Neural progenitor cell (in vitro differentiated cells): ENCODE data around the gene CERK. TPM values are rescaled to one million over a fixed set of nuclear protein-coding genes. Genes with fewer than 3 reads are reported as not detected.

Source experiments
- DNase-seq: peaks from one replicate; pipeline ENCODE4 v3.0.0-alpha.2; 2016; ENCODE audit warnings: low spot score
- H2AFZ ChIP-seq: fragments of 200-600 bp; sonication (generic); replicated peaks from 2 replicates; pipeline ENCODE4 v1.6.1; 2016; ENCODE audit warnings: antibody characterized with exemption
- H3F3A ChIP-seq: fragments of 200-600 bp; sonication (generic); 2 replicates; pipeline ENCODE4 v1.6.1; 2016; ENCODE audit warnings: antibody characterized with exemption, low read depth
- H3K27ac ChIP-seq: fragments of 200-600 bp; sonication (generic); 2 replicates; pipeline ENCODE4 v1.5.1; 2016; ENCODE audit warnings: mild to moderate bottlenecking
- H3K27me3 ChIP-seq: fragments of 200-600 bp; sonication (generic); 2 replicates; pipeline ENCODE4 v1.6.1; 2016; ENCODE audit warnings: mild to moderate bottlenecking, moderate library complexity
- H3K36me3 ChIP-seq: fragments of 200-600 bp; sonication (generic); 2 replicates; pipeline ENCODE4 v1.5.1; 2016
- H3K4me1 ChIP-seq: fragments of 200-600 bp; sonication (generic); 2 replicates; pipeline ENCODE4 v1.6.1; 2016; ENCODE audit warnings: mixed run types
- H3K4me2 ChIP-seq: fragments of 200-600 bp; sonication (generic); 2 replicates; pipeline ENCODE4 v1.6.1; 2016
- H3K4me3 ChIP-seq: fragments of 200-600 bp; sonication (generic); 2 replicates; pipeline ENCODE4 v1.5.1; 2016
- H3K79me2 ChIP-seq: fragments of 200-600 bp; sonication (generic); 2 replicates; pipeline ENCODE4 v1.6.1; 2016; ENCODE audit warnings: low read depth
- H3K9ac ChIP-seq: fragments of 200-600 bp; sonication (generic); 2 replicates; pipeline ENCODE4 v1.6.1; 2016
- H3K9me3 ChIP-seq: fragments of 200-600 bp; sonication (generic); 2 replicates; pipeline ENCODE4 v1.5.1; 2016; ENCODE audit warnings: low read depth
- H4K20me1 ChIP-seq: fragments of 200-600 bp; sonication (generic); 2 replicates; pipeline ENCODE4 v1.6.1; 2016; ENCODE audit warnings: low read depth
- H3K27ac Mint-ChIP-seq: 3 replicates; pipeline ENCODE4 v1.8.0; 2021; ENCODE audit warnings: mixed read lengths
- H3K27me3 Mint-ChIP-seq: 2 replicates; pipeline ENCODE4 v1.8.0; 2022; ENCODE audit warnings: low read depth, mild to moderate bottlenecking, inconsistent platforms, moderate library complexity, mixed read lengths; ENCODE audit not compliant: insufficient read depth
- H3K36me3 Mint-ChIP-seq: 3 replicates; pipeline ENCODE4 v1.8.0; 2021; ENCODE audit warnings: mixed read lengths
- H3K4me1 Mint-ChIP-seq: 3 replicates; pipeline ENCODE4 v1.8.0; 2021; ENCODE audit warnings: mixed read lengths
- H3K4me3 Mint-ChIP-seq: 3 replicates; pipeline ENCODE4 v1.8.0; 2021; ENCODE audit warnings: mild to moderate bottlenecking, moderate library complexity, mixed read lengths
- H3K9me3 Mint-ChIP-seq: 3 replicates; pipeline ENCODE4 v1.8.0; 2020; ENCODE audit warnings: mixed read lengths
- CTCF ChIP-seq: fragments of 200-600 bp; sonication (generic); IDR thresholded peaks from 2 replicates; pipeline ENCODE4 v1.5.1; 2017; ENCODE audit warnings: antibody characterized with exemption, mild to moderate bottlenecking
- EZH2 ChIP-seq: fragments of 200-600 bp; sonication (generic); IDR thresholded peaks from 2 replicates; pipeline ENCODE4 v1.6.1; 2017; ENCODE audit warnings: antibody characterized with exemption, mild to moderate bottlenecking, moderate library complexity
- EZH2phosphoT487 ChIP-seq: fragments of 200-600 bp; sonication (generic); IDR thresholded peaks from 2 replicates; pipeline ENCODE4 v1.6.1; 2017; ENCODE audit warnings: antibody characterized with exemption
- total RNA-seq: library from RNA; depleted of rRNA; stranded (reverse); fragments of >200 nt; gene quantifications from 2 replicates; pipeline ENCODE4 v1.2.3, GENCODE V29; 2015; ENCODE audit warnings: low replicate concordance

CERK gene
- total RNA-seq, 1 donor from 2014 or later = 53.6 TPM

GRCh38 chr22:46665151-46665695, 72.8 kb downstream of the CERK start:
- no peak overlapping the region for H2AFZ ChIP-seq
- TF ChIP-seq EZH2 (no peak), CTCF (no peak), EZH2phosphoT487 (no peak)
- no peak overlapping the region for H3K27ac ChIP-seq
- Mint-ChIP-seq H3K27ac (no peak overlapping the region), H3K27me3 (peaks cover 2% of the 10 kb centered on the region), H3K4me3 (no peak overlapping the region), H3K9me3 (no peaks in the 10 kb centered on the region), H3K36me3 (peaks cover 5% of the 10 kb centered on the region), H3K4me1 (peaks cover 11% of the 10 kb centered on the region)
- peaks cover 7% of the 10 kb centered on the region for H4K20me1 ChIP-seq
- no peaks in the 10 kb centered on the region for H3K36me3 ChIP-seq
- no peak overlapping the region for H3K4me2 ChIP-seq
- H3K4me3 ChIP-seq = no peak overlapping the region
- no peaks in the 10 kb centered on the region for H3K79me2 ChIP-seq
- DNase-seq = no peak
- H3K27me3 ChIP-seq = no peaks in the 10 kb centered on the region
- H3F3A ChIP-seq = no peaks in the 10 kb centered on the region
- no peak overlapping the region for H3K9ac ChIP-seq
- no peaks in the 10 kb centered on the region for H3K4me1 ChIP-seq
- no peaks in the 10 kb centered on the region for H3K9me3 ChIP-seq

GRCh38 chr22:46664301-46664855, 73.7 kb downstream of the CERK start:
- Mint-ChIP-seq H3K4me3 (no peak overlapping the region), H3K36me3 (peaks cover 5% of the 10 kb centered on the region), H3K27me3 (no peaks in the 10 kb centered on the region), H3K27ac (no peak overlapping the region), H3K4me1 (peaks cover 8% of the 10 kb centered on the region), H3K9me3 (no peaks in the 10 kb centered on the region)
- Histone ChIP-seq H3K9me3 (no peaks in the 10 kb centered on the region), H3F3A (no peaks in the 10 kb centered on the region), H3K4me3 (no peak overlapping the region), H3K27me3 (no peaks in the 10 kb centered on the region), H3K36me3 (no peaks in the 10 kb centered on the region), H3K79me2 (no peaks in the 10 kb centered on the region), H3K27ac (no peak overlapping the region), H3K4me1 (no peaks in the 10 kb centered on the region), H3K9ac (no peak overlapping the region), H2AFZ (no peak overlapping the region), H3K4me2 (no peak overlapping the region), H4K20me1 (peaks cover 7% of the 10 kb centered on the region)
- no peak for DNase-seq
- TF ChIP-seq CTCF (no peak), EZH2 (no peak), EZH2phosphoT487 (no peak)

GRCh38 chr22:46663436-46664100, 74.5 kb downstream of the CERK start:
- no peaks in the 10 kb centered on the region for H3K36me3 Mint-ChIP-seq
- DNase-seq = no peak
- no peaks in the 10 kb centered on the region for H3F3A ChIP-seq
- no peaks in the 10 kb centered on the region for H3K36me3 ChIP-seq
- H4K20me1 ChIP-seq = peaks cover 7% of the 10 kb centered on the region
- no peak overlapping the region for H3K9ac ChIP-seq
- no peaks in the 10 kb centered on the region for H3K9me3 Mint-ChIP-seq
- no peak overlapping the region for H2AFZ ChIP-seq
- no peak overlapping the region for H3K4me3 Mint-ChIP-seq
- H3K9me3 ChIP-seq = no peaks in the 10 kb centered on the region
- TF ChIP-seq CTCF = no peak
- no peak for TF ChIP-seq EZH2phosphoT487
- no peak for TF ChIP-seq EZH2
- H3K4me2 ChIP-seq = no peak overlapping the region
- no peaks in the 10 kb centered on the region for H3K27me3 ChIP-seq
- peaks cover 8% of the 10 kb centered on the region for H3K4me1 Mint-ChIP-seq
- no peak overlapping the region for H3K4me3 ChIP-seq
- no peaks in the 10 kb centered on the region for H3K4me1 ChIP-seq
- H3K79me2 ChIP-seq = no peaks in the 10 kb centered on the region
- peaks cover 5% of the 10 kb centered on the region for H3K27me3 Mint-ChIP-seq
- no peak overlapping the region for H3K27ac ChIP-seq
- H3K27ac Mint-ChIP-seq = no peak overlapping the region
